Smooth muscle cell (in vitro differentiated cells): ENCODE data around the gene MGA. TPM values are rescaled to one million over a fixed set of nuclear protein-coding genes. Genes with fewer than 3 reads are reported as not detected.
A peak's percentile ranks its signal among the peaks of the same experiment; 100 is the strongest.

Experiments
- DNase-seq: peaks from one replicate; lab custom pipeline; 2025; ENCODE audit not compliant: unreplicated experiment; lab: John Stamatoyannopoulos, UW
- H2AFZ ChIP-seq: fragments of 200-600 bp; sonication (generic); 2 replicates; pipeline ENCODE4 v1.6.0; 2016; ENCODE audit warnings: antibody characterized with exemption, low read depth, mild to moderate bottlenecking
- H3F3A ChIP-seq: fragments of 200-600 bp; sonication (generic); 2 replicates; pipeline ENCODE4 v1.6.0; 2017; ENCODE audit warnings: antibody characterized with exemption, low read depth
- H3K27ac ChIP-seq: fragments of 200-600 bp; sonication (generic); 2 replicates; pipeline ENCODE4 v1.5.1; 2016; ENCODE audit warnings: low read depth, mild to moderate bottlenecking
- H3K27me3 ChIP-seq: fragments of 200-600 bp; sonication (generic); 2 replicates; pipeline ENCODE4 v1.6.1; 2016; ENCODE audit warnings: low read depth, mild to moderate bottlenecking
- H3K36me3 ChIP-seq: fragments of 200-600 bp; sonication (generic); 2 replicates; pipeline ENCODE4 v1.5.1; 2016; ENCODE audit warnings: low read depth
- H3K4me1 ChIP-seq: fragments of 200-600 bp; sonication (generic); 2 replicates; pipeline ENCODE4 v1.5.1; 2016; ENCODE audit warnings: low read depth
- H3K4me2 ChIP-seq: fragments of 200-600 bp; sonication (generic); 2 replicates; pipeline ENCODE4 v1.6.0; 2016; ENCODE audit warnings: mild to moderate bottlenecking
- H3K4me3 ChIP-seq: fragments of 200-600 bp; sonication (generic); 2 replicates; pipeline ENCODE4 v1.5.1; 2016; ENCODE audit warnings: mild to moderate bottlenecking
- H3K79me2 ChIP-seq: fragments of 200-600 bp; sonication (generic); 2 replicates; pipeline ENCODE4 v1.6.0; 2016; ENCODE audit warnings: low read depth, mild to moderate bottlenecking
- H3K9ac ChIP-seq: fragments of 200-600 bp; sonication (generic); 2 replicates; pipeline ENCODE4 v1.6.0; 2016; ENCODE audit warnings: low read depth
- H3K9me3 ChIP-seq: fragments of 200-600 bp; sonication (generic); replicated peaks from 2 replicates; pipeline ENCODE4 v1.5.1; 2016; ENCODE audit warnings: low read depth
- H4K20me1 ChIP-seq: fragments of 200-600 bp; sonication (generic); 2 replicates; pipeline ENCODE4 v1.6.0; 2016; ENCODE audit warnings: low read depth
- WGBS: methylation state at CpG from one replicate; pipeline ENCODE4 v1.1.7; 2016; ENCODE audit warnings: low lambda C conversion rate; 5-methylcytosine and 5-hydroxymethylcytosine counted together
- polyA plus RNA-seq: library from polyadenylated mRNA; unstranded; fragments of >200 nt; fragmentation: Nextera tagmentation; extraction: Ambion mirVana; gene quantifications from 2 replicates; pipeline ENCODE4 v1.2.1, GENCODE V29; 2016
- total RNA-seq: library from RNA; depleted of rRNA; stranded (reverse); fragments of >200 nt; gene quantifications from 2 replicates; pipeline ENCODE4 v1.2.3, GENCODE V29; 2014
- TF ChIP-seq, protein P1 (sequence below): fragments of 200-600 bp; sonication (generic); IDR thresholded peaks from 2 replicates; pipeline ENCODE4 v1.5.1; 2017; ENCODE audit warnings: borderline replicate concordance, mild to moderate bottlenecking, antibody characterized with exemption; ENCODE audit not compliant: insufficient read depth, poor library complexity, severe bottlenecking

Gene MGA
- total and polyA plus RNA-seq, 2 experiments from 2014 or later = 5.5 to 52.9 TPM

DNA sequence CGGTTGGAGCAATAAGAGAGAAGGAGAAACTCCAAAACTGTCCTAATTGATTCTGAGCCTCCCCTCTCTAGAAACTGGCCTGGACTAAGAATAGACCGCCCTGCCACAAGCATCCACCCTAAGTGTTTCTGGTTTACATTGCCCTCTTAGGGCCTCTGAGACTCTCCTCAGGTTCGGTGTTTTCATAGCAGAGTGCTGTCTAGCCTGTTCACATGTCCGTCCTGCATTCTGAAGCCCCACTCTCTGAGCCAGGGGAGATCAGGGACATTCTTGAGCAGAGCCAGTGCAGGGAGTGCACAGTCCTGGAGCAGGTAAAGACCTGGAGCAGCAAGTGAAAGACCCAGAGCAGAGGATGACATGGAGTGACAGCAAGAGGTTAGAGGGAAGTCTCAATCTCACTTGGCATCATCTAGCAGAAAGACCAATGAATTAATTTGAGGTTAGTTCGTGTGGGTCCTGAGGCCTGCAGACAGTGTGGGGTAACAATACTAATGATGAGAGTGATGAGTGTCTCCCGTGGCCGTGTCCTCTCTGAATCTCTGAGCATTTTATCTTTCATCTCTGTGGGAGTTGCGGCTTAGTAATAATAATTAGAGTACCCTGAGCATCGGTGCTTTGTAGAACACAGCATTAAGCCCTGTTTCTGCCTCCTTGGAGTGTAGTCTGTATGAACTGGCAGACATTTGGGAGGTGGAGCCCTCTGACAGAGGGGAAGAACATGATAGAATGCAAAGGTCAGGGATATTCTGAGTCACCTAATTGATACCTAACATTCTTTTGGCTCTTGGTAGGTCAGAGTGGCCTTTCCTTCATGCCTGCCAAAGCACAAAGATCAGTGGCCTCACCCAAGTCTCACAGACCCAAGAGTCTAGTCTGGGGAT, 138.6 kb downstream of the MGA start:
- H3K27ac ChIP-seq = no peak overlapping the region
- H4K20me1 ChIP-seq = peaks cover 48% of the 10 kb centered on the region
- no peaks in the 10 kb centered on the region for H3K9me3 ChIP-seq
- no peaks in the 10 kb centered on the region for H3F3A ChIP-seq
- TF ChIP-seq, protein P1, sequence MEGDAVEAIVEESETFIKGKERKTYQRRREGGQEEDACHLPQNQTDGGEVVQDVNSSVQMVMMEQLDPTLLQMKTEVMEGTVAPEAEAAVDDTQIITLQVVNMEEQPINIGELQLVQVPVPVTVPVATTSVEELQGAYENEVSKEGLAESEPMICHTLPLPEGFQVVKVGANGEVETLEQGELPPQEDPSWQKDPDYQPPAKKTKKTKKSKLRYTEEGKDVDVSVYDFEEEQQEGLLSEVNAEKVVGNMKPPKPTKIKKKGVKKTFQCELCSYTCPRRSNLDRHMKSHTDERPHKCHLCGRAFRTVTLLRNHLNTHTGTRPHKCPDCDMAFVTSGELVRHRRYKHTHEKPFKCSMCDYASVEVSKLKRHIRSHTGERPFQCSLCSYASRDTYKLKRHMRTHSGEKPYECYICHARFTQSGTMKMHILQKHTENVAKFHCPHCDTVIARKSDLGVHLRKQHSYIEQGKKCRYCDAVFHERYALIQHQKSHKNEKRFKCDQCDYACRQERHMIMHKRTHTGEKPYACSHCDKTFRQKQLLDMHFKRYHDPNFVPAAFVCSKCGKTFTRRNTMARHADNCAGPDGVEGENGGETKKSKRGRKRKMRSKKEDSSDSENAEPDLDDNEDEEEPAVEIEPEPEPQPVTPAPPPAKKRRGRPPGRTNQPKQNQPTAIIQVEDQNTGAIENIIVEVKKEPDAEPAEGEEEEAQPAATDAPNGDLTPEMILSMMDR = no peak
- WGBS = 84% methylated on average over 9 of the region's 9 CpGs
- no peak overlapping the region for H2AFZ ChIP-seq
- no peaks in the 10 kb centered on the region for H3K79me2 ChIP-seq
- no peaks in the 10 kb centered on the region for H3K4me1 ChIP-seq
- no peak overlapping the region for H3K9ac ChIP-seq
- DNase-seq = no peak
- no peak overlapping the region for H3K4me3 ChIP-seq
- H3K4me2 ChIP-seq = no peak overlapping the region
- no peaks in the 10 kb centered on the region for H3K36me3 ChIP-seq
- no peaks in the 10 kb centered on the region for H3K27me3 ChIP-seq

DNA sequence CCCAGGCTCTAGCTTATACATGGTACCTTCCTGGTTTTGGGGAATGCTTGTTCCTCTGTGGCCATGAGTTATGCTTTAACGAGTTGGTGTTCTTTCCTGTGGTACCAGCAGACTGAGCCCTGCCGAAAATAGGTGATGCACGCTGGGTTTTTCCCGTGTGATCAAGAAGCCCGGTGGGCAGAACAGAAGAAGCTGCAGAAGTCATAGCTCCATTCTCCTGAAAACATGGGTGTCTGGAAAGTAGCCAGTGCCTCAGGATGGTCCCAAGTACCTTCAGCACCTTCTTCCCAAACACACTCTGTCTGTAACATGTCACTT, 139.2 kb downstream of the MGA start:
- no peaks in the 10 kb centered on the region for H3K4me1 ChIP-seq
- WGBS = 92% methylated on average over 5 of the region's 5 CpGs
- no peak overlapping the region for H3K4me2 ChIP-seq

DNA sequence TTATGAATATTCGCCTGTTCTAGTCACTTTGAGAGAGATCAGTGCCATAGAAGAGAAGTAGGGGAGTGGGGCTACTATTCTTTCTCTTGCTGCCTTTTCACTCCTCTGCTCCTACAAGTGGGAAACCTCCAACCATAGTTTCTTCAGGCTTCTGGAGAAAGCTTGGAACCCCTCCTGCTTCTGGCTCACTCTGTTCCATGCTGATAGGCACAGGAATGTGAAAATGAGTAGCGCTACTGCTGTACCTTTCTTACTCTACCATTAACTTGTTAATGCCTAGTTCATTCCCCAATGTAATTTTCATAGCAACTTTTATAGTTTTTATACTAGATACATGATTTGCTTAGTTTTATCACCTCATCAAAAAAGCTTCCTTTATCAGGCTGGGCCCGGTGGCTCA, 141.0 kb downstream of the MGA start:
- Histone ChIP-seq H3K36me3 (no peaks in the 10 kb centered on the region), H2AFZ (no peak overlapping the region), H3K79me2 (no peaks in the 10 kb centered on the region), H3K4me2 (no peak overlapping the region), H3K27ac (peak overlapping the region; percentile 52), H3K4me3 (no peak overlapping the region), H3F3A (no peaks in the 10 kb centered on the region), H3K27me3 (no peaks in the 10 kb centered on the region), H4K20me1 (peaks cover 27% of the 10 kb centered on the region), H3K9ac (no peak overlapping the region), H3K9me3 (no peaks in the 10 kb centered on the region), H3K4me1 (no peaks in the 10 kb centered on the region)
- no peak for DNase-seq
- TF ChIP-seq, protein P1 = no peak
- WGBS = 94% methylated on average over 3 of the region's 3 CpGs

More for the DNA sequence above, 139.2 kb downstream of the MGA start:
- H3F3A ChIP-seq = no peaks in the 10 kb centered on the region
- no peak for DNase-seq
- H3K9ac ChIP-seq = no peak overlapping the region
- H3K36me3 ChIP-seq = no peaks in the 10 kb centered on the region
- H4K20me1 ChIP-seq = peaks cover 42% of the 10 kb centered on the region
- TF ChIP-seq, protein P1 = no peak
- no peaks in the 10 kb centered on the region for H3K27me3 ChIP-seq
- H3K4me3 ChIP-seq = no peak overlapping the region
- H3K27ac ChIP-seq = no peak overlapping the region
- no peaks in the 10 kb centered on the region for H3K79me2 ChIP-seq
- no peak overlapping the region for H2AFZ ChIP-seq
- no peaks in the 10 kb centered on the region for H3K9me3 ChIP-seq

DNA sequence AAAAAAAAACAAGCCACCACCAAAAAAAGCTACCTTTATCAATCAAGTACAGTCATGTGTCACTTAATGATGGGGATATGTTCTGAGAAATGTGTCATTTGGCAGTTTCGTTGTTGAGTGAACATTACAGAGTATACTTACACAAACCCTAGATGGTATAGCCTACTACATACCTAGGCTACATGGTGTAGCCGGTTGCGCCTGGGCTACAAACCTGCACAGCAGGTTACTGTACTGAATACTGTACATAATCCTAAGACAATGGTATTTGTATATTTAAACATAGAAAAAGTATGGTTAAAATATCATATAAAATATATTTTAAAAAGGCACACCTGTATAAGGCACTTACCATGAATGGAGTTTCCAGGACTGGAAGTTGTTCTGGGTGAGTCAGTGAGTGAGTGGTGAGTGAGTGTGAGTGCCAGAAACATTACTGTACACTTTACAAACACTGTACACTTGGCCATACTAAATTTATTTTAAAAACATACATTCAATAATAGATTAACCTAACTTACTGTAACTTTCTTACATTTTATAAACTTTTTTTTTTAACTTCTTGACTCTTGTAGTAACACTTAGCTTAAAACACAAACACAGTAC, 141.7 kb downstream of the MGA start:
- Histone ChIP-seq H3K27ac (peak overlapping the region; percentile 52), H3K9me3 (no peaks in the 10 kb centered on the region), H3K27me3 (no peaks in the 10 kb centered on the region), H3K9ac (no peak overlapping the region), H3K36me3 (no peaks in the 10 kb centered on the region), H3K4me3 (no peak overlapping the region), H3K79me2 (no peaks in the 10 kb centered on the region), H3F3A (no peaks in the 10 kb centered on the region), H4K20me1 (peaks cover 27% of the 10 kb centered on the region), H3K4me2 (no peak overlapping the region), H3K4me1 (no peaks in the 10 kb centered on the region), H2AFZ (no peak overlapping the region)
- WGBS = 78% methylated on average over 3 of the region's 3 CpGs
- DNase-seq = no peak
- TF ChIP-seq, protein P1 = no peak
